Thymus (tissue), 11 donors: Measurements from ENCODE around the gene GUSB. TPM values are rescaled to one million over a fixed set of nuclear protein-coding genes. Genes with fewer than 3 reads are reported as not detected.
"Not testable (repeated sequence)": the region's sequence is repeated elsewhere in the genome, so short reads cannot be mapped to it uniquely, and the experiment has no call there.

Experiments
- DNase-seq, 9 donors: peaks; one replicate each; pipeline ENCODE4 v3.0.0-alpha.2; 2013; ENCODE audit warnings: low spot score in 9 of 9, low read depth in 6 of 9, missing footprints in 1 of 9
- H3K27ac ChIP-seq, 2 donors: one replicate each; pipeline ENCODE4 v1.5.1; 2013; ENCODE audit warnings: control low read depth in 1 of 2, low read depth in 1 of 2, low read length in 1 of 2, mild to moderate bottlenecking in 1 of 2, moderate library complexity in 1 of 2
- H3K27me3 ChIP-seq, 2 donors: one replicate each; pipeline ENCODE4 v1.5.1; 2013; ENCODE audit warnings: low read length in 1 of 2; ENCODE audit not compliant: control insufficient read depth in 2 of 2, insufficient read depth in 1 of 2
- H3K36me3 ChIP-seq, 2 donors: one replicate each; pipeline ENCODE4 v1.5.1; 2013; ENCODE audit warnings: low read length in 1 of 2, mild to moderate bottlenecking in 1 of 2, moderate library complexity in 1 of 2; ENCODE audit not compliant: control insufficient read depth in 2 of 2, insufficient read depth in 2 of 2
- H3K4me1 ChIP-seq, 2 donors: one replicate each; pipeline ENCODE4 v1.5.1; 2013; ENCODE audit warnings: low read length in 2 of 2; ENCODE audit not compliant: control insufficient read depth in 2 of 2, insufficient read depth in 2 of 2
- H3K4me3 ChIP-seq, 2 donors: one replicate each; pipeline ENCODE4 v1.5.1; 2013; ENCODE audit warnings: low read length in 2 of 2, control low read depth in 1 of 2, mild to moderate bottlenecking in 1 of 2
- H3K9me3 ChIP-seq, 2 donors: one replicate each; pipeline ENCODE4 v1.5.1; 2013; ENCODE audit warnings: low read length in 1 of 2, mild to moderate bottlenecking in 1 of 2; ENCODE audit not compliant: control insufficient read depth in 2 of 2, insufficient read depth in 1 of 2
- WGBS: extraction: QIAGEN DNeasy Blood & Tissue Kit; methylation state at CpG from one replicate; pipeline ENCODE4 v1.1.7; 2013; 5-methylcytosine and 5-hydroxymethylcytosine counted together
- polyA plus RNA-seq: library from polyadenylated mRNA; stranded (reverse); fragments of 200-250 nt; gene quantifications from one replicate; pipeline ENCODE4 v1.2.3, GENCODE V29; 2013
- total RNA-seq: library from RNA; stranded (reverse); fragments of 120-200 nt; gene quantifications from one replicate; pipeline ENCODE4 v1.2.4, GENCODE V29; 2013
- donor health status: healthy.

Gene GUSB
- total and polyA plus RNA-seq, 2 donors: 20.6 to 56.4 TPM

DNA sequence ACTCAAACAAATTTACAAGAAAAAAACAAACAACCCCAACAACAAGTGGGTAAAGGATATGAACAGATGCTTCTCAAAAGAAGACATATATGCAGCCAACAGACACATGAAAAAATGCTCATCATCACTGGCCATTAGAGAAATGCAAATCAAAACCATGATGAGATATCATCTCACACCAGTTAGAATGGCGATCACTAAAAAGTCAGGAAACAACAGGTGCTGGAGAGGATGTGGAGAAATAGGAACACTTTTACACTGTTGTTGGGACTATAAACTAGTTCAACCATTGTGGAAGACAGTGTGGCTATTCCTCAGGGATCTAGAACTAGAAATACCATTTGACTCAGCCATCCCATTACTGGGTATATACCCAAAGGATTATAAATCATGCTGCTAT is 13.0 kb upstream of the GUSB start:
- not testable (repeated sequence) for H3K36me3 ChIP-seq, H3K4me1 ChIP-seq, H3K27ac ChIP-seq, H3K27me3 ChIP-seq, H3K4me3 ChIP-seq, H3K9me3 ChIP-seq, DNase-seq
- 4% methylated on average over 1 of the region's 1 CpG for WGBS

DNA sequence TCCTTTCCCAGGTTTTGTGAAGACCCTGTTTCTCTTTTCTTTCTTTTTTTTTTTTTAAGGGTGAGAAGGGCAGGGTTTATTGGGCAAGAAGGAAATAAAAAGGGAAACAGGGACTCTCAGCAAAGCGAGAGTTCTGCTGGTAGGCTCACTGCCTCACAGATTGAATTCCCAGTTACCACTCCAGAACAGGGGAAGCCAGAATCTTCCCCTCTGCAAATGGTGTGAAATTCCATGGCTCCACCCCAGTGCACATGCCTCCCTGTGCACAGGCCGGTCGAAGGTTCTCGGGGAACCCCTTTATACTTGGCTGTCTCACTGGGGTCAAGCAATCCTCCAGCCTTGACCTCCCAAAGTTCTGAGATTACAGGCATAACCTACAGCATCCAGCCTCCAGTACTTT is 10.5 kb upstream of the GUSB start:
- H3K4me3 ChIP-seq: no peak overlapping the region
- H3K9me3 ChIP-seq: no peaks in the 10 kb centered on the region
- no peak overlapping the region for H3K27ac ChIP-seq
- no peak for DNase-seq
- H3K4me1 ChIP-seq: no peaks in the 10 kb centered on the region
- H3K36me3 ChIP-seq: no peaks in the 10 kb centered on the region
- H3K27me3 ChIP-seq: no peaks in the 10 kb centered on the region
- 99% methylated on average over 4 of the region's 4 CpGs for WGBS

DNA sequence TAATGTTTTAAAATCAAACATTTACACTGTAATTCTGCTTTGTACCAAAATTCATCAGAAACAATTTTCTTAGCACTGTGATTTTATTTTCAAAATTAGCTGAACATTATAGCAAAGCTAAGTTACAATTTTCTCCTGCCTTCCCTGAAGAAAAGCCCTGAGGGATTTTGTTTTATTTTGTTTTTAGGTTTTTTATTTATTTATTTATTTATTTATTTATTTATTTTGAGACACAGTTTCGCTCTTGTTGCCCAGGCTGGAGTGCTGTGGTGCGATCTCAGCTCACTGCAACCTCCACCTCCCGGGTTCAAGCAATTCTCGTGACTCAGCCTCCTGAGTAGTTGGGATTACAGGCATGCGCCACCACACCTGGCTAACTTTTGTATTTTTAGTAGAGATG is 9.8 kb upstream of the GUSB start:
- H3K4me3 ChIP-seq, H3K27ac ChIP-seq, H3K36me3 ChIP-seq, H3K9me3 ChIP-seq, H3K4me1 ChIP-seq, DNase-seq, H3K27me3 ChIP-seq: not testable (repeated sequence)
- 98% methylated on average over 5 of the region's 5 CpGs for WGBS

DNA sequence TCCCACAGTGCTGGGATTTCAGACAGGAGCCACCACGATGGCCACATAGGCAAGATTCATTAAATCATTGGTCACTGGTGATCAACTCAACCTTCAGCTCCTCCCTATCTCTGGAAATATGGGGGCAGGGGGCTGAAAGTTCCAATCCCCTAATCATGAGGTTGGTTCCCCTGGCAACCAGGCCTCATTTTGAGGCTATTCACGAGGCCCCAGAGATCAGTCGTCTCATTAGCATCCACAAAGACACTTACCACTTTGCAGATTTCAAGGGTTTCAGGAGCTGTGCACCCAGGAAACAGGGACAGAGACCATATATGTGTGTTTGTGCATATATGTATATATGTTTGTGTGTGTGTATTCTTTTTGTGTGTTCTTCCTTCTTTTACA is 7.7 kb upstream of the GUSB start:
- Histone ChIP-seq H3K9me3 (no peaks in the 10 kb centered on the region), H3K36me3 (no peaks in the 10 kb centered on the region), H3K27me3 (no peaks in the 10 kb centered on the region), H3K27ac (no peak overlapping the region), H3K4me3 (no peak overlapping the region), H3K4me1 (no peaks in the 10 kb centered on the region)
- 91% methylated on average over 3 of the region's 3 CpGs for WGBS
- no peak for DNase-seq

DNA sequence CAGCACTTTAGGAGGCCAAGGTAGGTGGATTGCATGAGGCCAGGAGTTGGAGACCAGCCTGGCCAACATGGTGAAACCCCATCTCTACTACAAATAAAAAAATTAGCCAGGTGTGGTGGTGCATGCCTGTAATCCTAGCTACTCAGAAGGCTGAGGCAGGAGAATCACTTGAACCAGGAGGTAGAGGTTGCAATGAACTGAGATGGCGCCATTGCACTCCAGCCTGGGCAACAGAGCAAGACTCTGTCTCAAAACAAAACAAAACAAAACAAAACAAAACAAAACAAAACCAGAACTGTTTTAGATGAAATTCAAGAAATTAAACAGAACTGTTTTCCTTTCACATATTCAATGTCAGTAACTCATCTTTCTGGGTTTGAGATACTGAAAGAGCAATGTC is 6.5 kb upstream of the GUSB start:
- not testable (repeated sequence) for H3K27ac ChIP-seq, H3K4me1 ChIP-seq, H3K36me3 ChIP-seq, H3K9me3 ChIP-seq, H3K27me3 ChIP-seq, H3K4me3 ChIP-seq, DNase-seq
- WGBS: 95% methylated on average over 1 of the region's 1 CpG

DNA sequence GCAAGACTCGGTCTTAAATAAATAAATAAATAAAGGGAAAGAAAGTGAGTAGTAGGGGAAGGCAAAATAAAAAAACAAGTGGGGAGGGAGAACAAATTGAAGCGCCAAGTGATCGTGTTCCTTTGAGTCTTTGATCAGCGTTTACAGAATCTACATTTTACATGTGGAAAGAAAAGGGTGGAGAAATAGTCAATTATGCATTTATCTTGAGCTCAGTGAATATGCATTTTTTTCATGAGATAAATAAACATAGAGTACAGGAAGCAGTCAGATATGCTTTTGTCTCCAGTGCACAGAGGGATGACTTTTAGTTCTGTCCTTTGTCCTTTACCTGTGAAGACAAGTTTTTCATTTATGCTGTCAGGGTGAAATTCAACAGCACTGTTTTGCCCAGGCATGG is 6.1 kb upstream of the GUSB start:
- WGBS: 93% methylated on average over 4 of the region's 4 CpGs
- no peak for DNase-seq
- no peaks in the 10 kb centered on the region for H3K36me3 ChIP-seq
- no peaks in the 10 kb centered on the region for H3K27me3 ChIP-seq
- no peaks in the 10 kb centered on the region for H3K4me1 ChIP-seq
- H3K4me3 ChIP-seq: no peak overlapping the region
- no peaks in the 10 kb centered on the region for H3K9me3 ChIP-seq
- H3K27ac ChIP-seq: no peak overlapping the region

DNA sequence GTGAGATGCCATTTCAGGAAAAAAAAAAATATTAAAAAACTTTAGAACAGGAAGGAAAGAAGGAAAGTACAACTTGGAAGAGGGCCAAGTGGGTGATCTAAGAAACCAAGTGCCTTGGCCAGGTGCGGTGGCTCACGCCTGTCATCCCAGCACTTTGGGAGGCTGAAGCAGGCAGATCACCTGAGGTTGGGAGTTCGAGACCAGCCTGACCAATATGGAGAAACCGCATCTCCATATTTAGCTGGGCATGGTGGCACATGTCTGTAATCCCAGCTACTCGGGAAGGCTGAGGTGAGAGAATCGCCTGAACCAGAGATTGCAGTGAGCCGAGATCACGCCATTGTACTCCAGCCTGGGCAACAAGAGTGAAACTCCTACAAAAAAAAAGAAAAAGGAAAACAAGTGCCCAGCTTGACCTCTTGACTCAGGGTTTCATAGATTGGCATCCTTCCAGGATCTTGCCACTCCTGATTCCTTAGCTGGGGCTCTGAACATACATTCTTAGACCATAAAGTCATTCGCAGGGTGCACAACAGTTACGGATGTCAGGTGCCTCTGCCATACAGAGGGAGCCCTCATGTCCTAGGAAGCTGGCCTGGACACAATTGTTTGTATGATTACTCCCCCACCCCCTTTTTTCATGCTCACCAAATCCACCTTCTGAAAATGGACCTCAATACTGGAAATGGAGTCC is 2.1 kb upstream of the GUSB start:
- no peak for DNase-seq
- Histone ChIP-seq H3K4me3 (no peak overlapping the region), H3K4me1 (peaks cover 7 to 16% of the 10 kb centered on the region in 2 donors), H3K27ac (no peak overlapping the region), H3K9me3 (no peaks in the 10 kb centered on the region), H3K36me3 (peaks cover 8 to 12% of the 10 kb centered on the region in 2 donors), H3K27me3 (no peaks in the 10 kb centered on the region)
- WGBS: 97% methylated on average over 10 of the region's 10 CpGs

DNA sequence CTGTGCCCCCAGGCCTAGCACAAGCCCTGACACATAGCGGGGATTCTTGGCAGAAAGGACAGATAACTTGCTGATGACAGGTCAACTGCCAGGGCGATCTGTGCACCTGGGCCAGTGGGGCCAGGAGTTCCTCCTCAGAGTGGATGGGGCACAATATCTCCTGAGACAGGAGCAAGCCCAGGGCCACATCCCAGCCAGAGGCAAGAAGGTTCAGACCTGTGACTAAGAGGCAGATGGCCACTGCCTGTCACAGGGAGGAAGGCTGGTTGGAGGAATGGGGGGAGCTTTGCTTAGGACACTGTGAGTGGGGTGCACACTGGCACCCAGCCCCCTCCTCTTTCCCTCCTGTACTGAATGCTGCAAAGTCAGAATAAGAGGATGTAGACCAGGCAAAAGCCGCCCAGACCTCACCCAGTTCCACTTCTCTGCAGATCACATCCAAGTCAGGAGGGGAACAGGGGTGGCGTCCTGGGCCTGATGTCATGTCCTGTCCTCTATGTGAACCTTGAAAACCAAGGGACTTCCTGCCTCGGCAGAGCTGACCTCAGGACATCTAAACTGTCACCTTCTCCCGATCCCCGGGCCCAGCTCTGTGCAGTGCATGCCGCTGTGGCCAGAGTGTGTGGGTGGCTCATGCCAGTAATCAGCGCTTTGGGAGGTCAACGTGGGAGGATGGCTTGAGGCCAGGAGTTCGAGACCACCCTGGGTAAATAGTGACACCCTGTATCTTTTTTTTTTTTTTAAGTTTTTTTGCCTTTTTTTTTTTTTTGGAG is 1.3 kb downstream of the GUSB start:
- Histone ChIP-seq H3K4me1 (peaks cover 7 to 16% of the 10 kb centered on the region in 2 donors), H3K36me3 (peaks cover 24 to 31% of the 10 kb centered on the region in 2 donors), H3K27me3 (no peaks in the 10 kb centered on the region), H3K4me3 (peak overlapping the region; percentile 92), H3K27ac (peak overlapping the region in 1 of 2 donors; percentile 32), H3K9me3 (no peaks in the 10 kb centered on the region)
- 49% methylated on average over 11 of the region's 11 CpGs for WGBS
- peak in 7 of 9 donors; percentile 7 to 49 (median 13) for DNase-seq

DNA sequence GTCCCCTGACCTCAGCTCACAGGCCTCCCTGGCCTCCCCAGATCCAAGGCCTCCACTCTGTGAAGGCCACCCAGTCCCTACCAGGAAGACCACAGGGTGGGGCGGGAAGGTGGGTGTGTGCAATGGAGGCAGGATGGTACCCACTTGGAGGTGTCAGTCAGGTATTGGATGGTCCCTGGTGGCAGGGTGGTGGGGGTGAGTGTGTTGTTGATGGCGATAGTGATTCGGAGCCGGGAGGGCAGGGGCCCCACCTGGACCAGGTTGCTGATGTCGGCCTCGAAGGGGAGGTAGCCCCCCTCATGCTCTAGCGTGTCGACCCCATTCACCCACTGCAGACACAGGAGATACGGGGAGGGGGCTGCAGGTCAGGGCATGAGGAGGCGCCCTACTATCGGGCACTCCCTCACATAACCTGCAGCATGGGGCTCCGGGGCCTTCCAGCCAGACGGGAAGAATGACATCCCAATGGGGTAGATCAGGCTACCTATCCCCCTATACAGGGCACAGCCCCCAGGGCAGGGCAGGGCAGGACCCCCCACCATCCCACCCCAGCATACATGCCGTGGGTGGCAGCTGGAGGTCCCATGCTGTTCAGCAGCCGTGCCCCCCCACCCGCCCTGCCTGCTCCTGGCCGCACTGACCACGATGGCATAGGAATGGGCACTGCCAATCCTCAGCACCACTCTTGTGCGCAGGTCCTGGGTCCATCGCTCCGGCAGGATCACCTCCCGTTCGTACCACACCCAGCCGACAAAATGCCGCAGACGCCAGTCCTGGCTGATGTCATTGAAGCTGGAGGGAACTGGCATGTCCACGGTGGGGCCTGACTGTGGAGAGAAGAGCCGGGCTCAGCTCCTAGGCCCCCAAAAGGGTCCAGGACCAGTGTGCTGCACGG is 2.2 kb downstream of the GUSB start:
- H3K9me3 ChIP-seq: no peaks in the 10 kb centered on the region
- peaks cover 7 to 16% of the 10 kb centered on the region in 2 donors for H3K4me1 ChIP-seq
- H3K4me3 ChIP-seq: peak overlapping the region in 1 of 2 donors; percentile 92
- no peaks in the 10 kb centered on the region for H3K27me3 ChIP-seq
- 97% methylated on average over 29 of the region's 29 CpGs for WGBS
- H3K27ac ChIP-seq: no peak overlapping the region
- H3K36me3 ChIP-seq: peaks cover 30 to 36% of the 10 kb centered on the region in 2 donors
- DNase-seq: no peak
